Measurements from ENCODE around the gene SALL2. TPM values are rescaled to one million over a fixed set of nuclear protein-coding genes. Genes with fewer than 3 reads are reported as not detected.

The SALL2 gene
- total and polyA plus RNA-seq, 2 of the 8 experiments (the other 6 are each of a cell fraction or from before 2014, with no cell fraction given) = 310 to 360 TPM

GRCh38 chr14:21536418-21537089, 10.4 kb upstream of the SALL2 start:
- WGBS, 2 experiments (ENCODE audit: extremely low coverage in 1 of 2, insufficient coverage in 1 of 2, insufficient read length in 1 of 2, insufficient replicate concordance in 2 of 2, low coverage in 1 of 2, low lambda C conversion rate in 2 of 2, missing lambda C conversion rate in 1 of 2) = 0% methylated on average over 23 of the region's 25 CpGs; no CpG with 5 or more reads in 1 of the 2 experiments
- Histone ChIP-seq H4K91ac (replicated peaks; ENCODE audit: insufficient read length, low read length) (peak overlapping the region; percentile 89), H3K9me3 (ENCODE audit: insufficient read depth in 2 of 2, low read depth in 1 of 2, low read length in 1 of 2) (no peaks in the 10 kb centered on the region), H3K4me3 (ENCODE audit: extremely low read depth in 1 of 4, insufficient read depth in 2 of 4, low read depth in 3 of 4, low read length in 4 of 4) (peak overlapping the region; percentile 87 to 96 (median 92)), H3K23ac (ENCODE audit: insufficient read length) (no peak overlapping the region), H3K4me2 (ENCODE audit: insufficient read depth in 1 of 2, low read depth in 2 of 2, low read length in 2 of 2) (peak overlapping the region; percentile 74 to 94), H2BK120ac (replicated peaks; ENCODE audit: low read depth, low read length) (peak overlapping the region; percentile 67), H3K14ac (ENCODE audit: insufficient read length) (no peak overlapping the region), H4K8ac (ENCODE audit: extremely low read depth, insufficient read depth, low read length) (no peak overlapping the region), H3K4me1 (replicated peaks in 1 of 4; ENCODE audit: control insufficient read depth in 3 of 4, insufficient read depth in 4 of 4, low read length in 3 of 4) (peaks cover 0 to 20% (median 15%) of the 10 kb centered on the region in 4 experiments), H3K79me2 (ENCODE audit: control insufficient read depth in 1 of 2, insufficient read depth in 2 of 2, low read length in 2 of 2) (peaks cover 27 to 71% of the 10 kb centered on the region in 2 experiments), H3K18ac (ENCODE audit: extremely low read depth, low read length) (peak overlapping the region; percentile 94), H2BK5ac (ENCODE audit: low read depth, low read length) (peak overlapping the region; percentile 95), H3K23me2 (ENCODE audit: low read depth, low read length) (peaks cover 7% of the 10 kb centered on the region), H3K4ac (replicated peaks; ENCODE audit: insufficient read length, low read depth, low read length) (no peak overlapping the region), H3K27me3 (replicated peaks in 1 of 4; ENCODE audit: control insufficient read depth in 3 of 4, extremely low read depth in 1 of 4, insufficient read depth in 3 of 4, low read length in 3 of 4) (no peaks in the 10 kb centered on the region), H2AK5ac (ENCODE audit: low read depth, low read length) (peak overlapping the region; percentile 82; the same call in 1 of the 2 replicates), H2BK15ac (ENCODE audit: low read length) (peak overlapping the region; percentile 89; the same call in 1 of the 2 replicates), H2BK12ac (ENCODE audit: low read depth, low read length) (peak overlapping the region; percentile 95), H4K5ac (ENCODE audit: insufficient read length, low read depth, low read length) (peak overlapping the region; percentile 22), H4K20me1 (replicated peaks in 1 of 2; ENCODE audit: control insufficient read depth in 1 of 2, insufficient read depth in 2 of 2, low read length in 2 of 2) (no peaks in the 10 kb centered on the region), H3K27ac (ENCODE audit: low read depth, low read length) (peak overlapping the region; percentile 91), H2AFZ (ENCODE audit: low read length) (no peak overlapping the region), H3K9ac (replicated peaks in 1 of 4; ENCODE audit: extremely low read depth in 1 of 4, low read depth in 3 of 4, low read length in 3 of 4) (peak overlapping the region; percentile 46 to 91 (median 68)), H3K56ac (replicated peaks; ENCODE audit: insufficient read length, low read depth, low read length) (peak overlapping the region; percentile 85), H2BK20ac (ENCODE audit: low read length) (no peak overlapping the region), H3K79me1 (ENCODE audit: low read depth, low read length) (no peaks in the 10 kb centered on the region), H3K36me3 (ENCODE audit: control insufficient read depth in 2 of 4, insufficient read depth in 4 of 4, low read length in 3 of 4) (peaks cover 0 to 5% (median 0%) of the 10 kb centered on the region in 4 experiments; a peak in 1 of 8 replicates)
- DNase-seq (ENCODE audit: low read depth in 1 of 2, low spot score in 2 of 2) (peak in 1 of 2 experiments; percentile 76), FAIRE-seq (peak; percentile 66)
- CTCF ChIA-PET (ENCODE audit: partially characterized antibody) = interaction anchor here (0.6 to 2.4 kb wide), 5 partner anchors 11 to 198 kb away, joined by 3 to 9 read pairs (median 5); partner anchors contain the start of gene SALL2
- POLR2A ChIA-PET (ENCODE audit: partially characterized antibody) = interaction anchor here (0.6 to 32.5 kb wide), 11 partner anchors 11 to 949 kb away, joined by 3 to 769 read pairs (median 4); partner anchors contain the start of genes METTL3 and SALL2
- TF ChIP-seq POLR2A (IDR thresholded peaks at IDR 0.05; ENCODE audit: control extremely low read depth in 1 of 2, low read depth in 2 of 2, low read length in 2 of 2) = peak; percentile 63 to 84
- no peak for TF ChIP-seq NRF1 (IDR thresholded peaks at IDR 0.05; ENCODE audit: low read depth, low read length)
- no peak for TF ChIP-seq KDM5A (IDR thresholded peaks at IDR 0.05; ENCODE audit: low read length)
- no peak for TF ChIP-seq CHD1 (IDR thresholded peaks at IDR 0.05; ENCODE audit: low read depth, low read length)
- TF ChIP-seq RXRA (IDR thresholded peaks at IDR 0.05; ENCODE audit: insufficient read depth, low read depth, low read length) = no peak
- TF ChIP-seq SIN3A (conservative IDR thresholded peaks at IDR 0.05 in 1 of 2, IDR thresholded peaks at IDR 0.05 in 1 of 2; ENCODE audit: low read depth in 1 of 2, low read length in 2 of 2) = peak; percentile 79 to 84; a peak in 2 of 4 replicates
- TF ChIP-seq EP300 (IDR thresholded peaks at IDR 0.05; ENCODE audit: borderline replicate concordance in 1 of 2, low read depth in 2 of 2, low read length in 2 of 2) = peak in 1 of 2 experiments; percentile 40; a peak in 1 of 3 replicates
- TF ChIP-seq ATF2 (IDR thresholded peaks at IDR 0.05; ENCODE audit: low read length) = no peak
- no peak for TF ChIP-seq ZNF274 (IDR thresholded peaks at IDR 0.05; ENCODE audit: borderline replicate concordance, extremely low read depth, low read length)
